Measurements from ENCODE around the gene RNF123.

GRCh38 chr3:49668861-49669260 lies 20.5 kb upstream of the RNF123 start:
- TF ChIP-seq, protein P1, sequence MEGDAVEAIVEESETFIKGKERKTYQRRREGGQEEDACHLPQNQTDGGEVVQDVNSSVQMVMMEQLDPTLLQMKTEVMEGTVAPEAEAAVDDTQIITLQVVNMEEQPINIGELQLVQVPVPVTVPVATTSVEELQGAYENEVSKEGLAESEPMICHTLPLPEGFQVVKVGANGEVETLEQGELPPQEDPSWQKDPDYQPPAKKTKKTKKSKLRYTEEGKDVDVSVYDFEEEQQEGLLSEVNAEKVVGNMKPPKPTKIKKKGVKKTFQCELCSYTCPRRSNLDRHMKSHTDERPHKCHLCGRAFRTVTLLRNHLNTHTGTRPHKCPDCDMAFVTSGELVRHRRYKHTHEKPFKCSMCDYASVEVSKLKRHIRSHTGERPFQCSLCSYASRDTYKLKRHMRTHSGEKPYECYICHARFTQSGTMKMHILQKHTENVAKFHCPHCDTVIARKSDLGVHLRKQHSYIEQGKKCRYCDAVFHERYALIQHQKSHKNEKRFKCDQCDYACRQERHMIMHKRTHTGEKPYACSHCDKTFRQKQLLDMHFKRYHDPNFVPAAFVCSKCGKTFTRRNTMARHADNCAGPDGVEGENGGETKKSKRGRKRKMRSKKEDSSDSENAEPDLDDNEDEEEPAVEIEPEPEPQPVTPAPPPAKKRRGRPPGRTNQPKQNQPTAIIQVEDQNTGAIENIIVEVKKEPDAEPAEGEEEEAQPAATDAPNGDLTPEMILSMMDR (conservative IDR thresholded peaks at IDR 0.05 in 1 of 2, IDR thresholded peaks at IDR 0.05 in 1 of 2; ENCODE audit: extremely low read depth in 1 of 2, insufficient read depth in 1 of 2, low read depth in 1 of 2, low read length in 2 of 2) = no peak
- TF ChIP-seq EZH2 (IDR thresholded peaks at IDR 0.05; ENCODE audit: borderline replicate concordance, low read length) = no peak
